ENCODE data around the gene CCDC187. TPM values are rescaled to one million over a fixed set of nuclear protein-coding genes. Genes with fewer than 3 reads are reported as not detected.
A peak's percentile ranks its signal among the peaks of the same experiment; 100 is the strongest.

The CCDC187 gene
- total RNA-seq, 1 experiment from 2014 or later, result 0.11 TPM

GRCh38 chr9:136345281-136346156 lies 41.6 kb upstream of the CCDC187 start:
- intact Hi-C loops (cut with micrococcal nuclease; ENCODE audit: unreplicated experiment), result loop anchor here (1.0 kb wide), 2 partner anchors 18 to 55 kb away; partner anchors contain the start of genes DNLZ and SNAPC4
- Histone ChIP-seq H3K9me3 (no peaks in the 10 kb centered on the region), H3K36me3 (ENCODE audit: control insufficient read depth, insufficient read depth, low read length) (no peaks in the 10 kb centered on the region), H3K4me1 (peaks cover 20% of the 10 kb centered on the region), H3K27me3 (replicated peaks; ENCODE audit: control insufficient read depth, insufficient read depth, low read length) (no peaks in the 10 kb centered on the region), H3K4me3 (ENCODE audit: low read depth, low read length) (no peak overlapping the region)
- no peak overlapping the region for H3K4me3 Mint-ChIP-seq (ENCODE audit: unreplicated experiment)
- H3K27me3 Mint-ChIP-seq (ENCODE audit: insufficient read depth, unreplicated experiment), result no peaks in the 10 kb centered on the region
- no peaks in the 10 kb centered on the region for H3K9me3 Mint-ChIP-seq (ENCODE audit: unreplicated experiment)
- H3K27ac Mint-ChIP-seq (ENCODE audit: unreplicated experiment), result peak overlapping the region; percentile 1
- peaks cover 50% of the 10 kb centered on the region for H3K36me3 Mint-ChIP-seq (ENCODE audit: insufficient read depth, unreplicated experiment)
- TF ChIP-seq CTCF (IDR thresholded peaks at IDR 0.05; ENCODE audit: insufficient read depth in 1 of 2, low read depth in 1 of 2, low read length in 1 of 2, severe bottlenecking in 1 of 2, unreplicated experiment in 1 of 2), result peak; percentile 63 to 75
- BruUV-seq (replicated peaks), result no TSS peak
- ChIA-PET POLR2A (interaction anchor here (1.1 kb wide), 1 partner anchor 18 kb away, joined by 13 read pairs; the partner anchor contains the start of gene DNLZ), CTCF (interaction anchor here (0.6 to 2.5 kb wide), 9 partner anchors 9 to 294 kb away, joined by 3 to 49 read pairs (median 3); partner anchors contain the start of gene DNLZ)
- no peaks in the 10 kb centered on the region for H3K4me1 Mint-ChIP-seq (ENCODE audit: low read depth, unreplicated experiment)
- DNase-seq, result peak; percentile 86 to 91

GRCh38 chr9:136344544-136345280 lies 40.8 kb upstream of the CCDC187 start:
- Mint-ChIP-seq H3K27me3 (ENCODE audit: insufficient read depth, unreplicated experiment) (no peaks in the 10 kb centered on the region), H3K9me3 (ENCODE audit: unreplicated experiment) (no peaks in the 10 kb centered on the region), H3K36me3 (ENCODE audit: insufficient read depth, unreplicated experiment) (peaks cover 46% of the 10 kb centered on the region), H3K4me1 (ENCODE audit: low read depth, unreplicated experiment) (no peaks in the 10 kb centered on the region), H3K27ac (ENCODE audit: unreplicated experiment) (peak overlapping the region; percentile 1), H3K4me3 (ENCODE audit: unreplicated experiment) (no peak overlapping the region)
- DNase-seq, result no peak
- Histone ChIP-seq H3K36me3 (ENCODE audit: control insufficient read depth, insufficient read depth, low read length) (no peaks in the 10 kb centered on the region), H3K4me3 (ENCODE audit: low read depth, low read length) (no peak overlapping the region), H3K27me3 (replicated peaks; ENCODE audit: control insufficient read depth, insufficient read depth, low read length) (no peaks in the 10 kb centered on the region), H3K4me1 (peaks cover 20% of the 10 kb centered on the region), H3K9me3 (no peaks in the 10 kb centered on the region)
- no peak for TF ChIP-seq CTCF (IDR thresholded peaks at IDR 0.05; ENCODE audit: insufficient read depth in 1 of 2, low read depth in 1 of 2, low read length in 1 of 2, severe bottlenecking in 1 of 2, unreplicated experiment in 1 of 2)
- intact Hi-C loops (cut with micrococcal nuclease; ENCODE audit: unreplicated experiment), result loop anchor here (1.0 kb wide), 1 partner anchor 56 kb away; the partner anchor contains the start of gene SNAPC4
- ChIA-PET CTCF (interaction anchor here (2.5 kb wide), 1 partner anchor 19 kb away, joined by 49 read pairs; the partner anchor contains the start of gene DNLZ), POLR2A (no interaction called here)
- no TSS peak for BruUV-seq (replicated peaks)

GRCh38 chr9:136343884-136344269 lies 40.0 kb upstream of the CCDC187 start:
- BruUV-seq (replicated peaks), result no TSS peak
- intact Hi-C loops (cut with micrococcal nuclease; ENCODE audit: unreplicated experiment), result no loop called here

More at GRCh38 chr9:136343884-136344269, 40.0 kb upstream of the CCDC187 start:
- ChIA-PET POLR2A (no interaction called here), CTCF (no interaction called here)
- H3K4me1 Mint-ChIP-seq (ENCODE audit: low read depth, unreplicated experiment), result no peaks in the 10 kb centered on the region
- H3K27me3 Mint-ChIP-seq (ENCODE audit: insufficient read depth, unreplicated experiment), result no peaks in the 10 kb centered on the region
- DNase-seq, result no peak
- no peaks in the 10 kb centered on the region for H3K9me3 ChIP-seq
- no peaks in the 10 kb centered on the region for H3K36me3 ChIP-seq (ENCODE audit: control insufficient read depth, insufficient read depth, low read length)
- H3K36me3 Mint-ChIP-seq (ENCODE audit: insufficient read depth, unreplicated experiment), result peaks cover 42% of the 10 kb centered on the region
- no peak overlapping the region for H3K27ac Mint-ChIP-seq (ENCODE audit: unreplicated experiment)
- TF ChIP-seq CTCF (IDR thresholded peaks at IDR 0.05; ENCODE audit: insufficient read depth in 1 of 2, low read depth in 1 of 2, low read length in 1 of 2, severe bottlenecking in 1 of 2, unreplicated experiment in 1 of 2), result no peak
- peaks cover 20% of the 10 kb centered on the region for H3K4me1 ChIP-seq
- no peak overlapping the region for H3K4me3 ChIP-seq (ENCODE audit: low read depth, low read length)
- no peak overlapping the region for H3K4me3 Mint-ChIP-seq (ENCODE audit: unreplicated experiment)
- H3K9me3 Mint-ChIP-seq (ENCODE audit: unreplicated experiment), result no peaks in the 10 kb centered on the region
- no peaks in the 10 kb centered on the region for H3K27me3 ChIP-seq (replicated peaks; ENCODE audit: control insufficient read depth, insufficient read depth, low read length)
